SU-DHL-6 (cell line): ENCODE data around the gene LHX1.

Experiments used
- H2AFZ ChIP-seq: fragments of 200-600 bp; sonication (generic); 2 replicates; pipeline ENCODE4 v1.6.1; 2014; ENCODE audit warnings: low read depth, mild to moderate bottlenecking, moderate library complexity, mixed read lengths, antibody characterized with exemption, low read length; ENCODE audit not compliant: severe bottlenecking
- H3F3A ChIP-seq: fragments of 200-600 bp; shearing (Covaris generic); 2 replicates; pipeline ENCODE4 v1.6.0; 2016; ENCODE audit warnings: antibody characterized with exemption, mild to moderate bottlenecking; ENCODE audit not compliant: insufficient read depth
- H3K27ac ChIP-seq: fragments of 200-600 bp; sonication (generic); 2 replicates; pipeline ENCODE4 v1.5.1; 2016; ENCODE audit warnings: low read depth, mild to moderate bottlenecking, low read length, moderate library complexity, mixed read lengths
- H3K27me3 ChIP-seq: fragments of 200-600 bp; sonication (generic), shearing (Covaris generic); 2 replicates; pipeline ENCODE4 v1.6.0; 2014; ENCODE audit warnings: mild to moderate bottlenecking, low read length
- H3K36me3 ChIP-seq: fragments of 200-600 bp; sonication (generic); 2 replicates; pipeline ENCODE4 v1.6.1; 2014; ENCODE audit warnings: mild to moderate bottlenecking, low read length, mixed read lengths
- H3K4me2 ChIP-seq: fragments of 300-600, 200-600 bp; shearing (Covaris generic), sonication (generic); 2 replicates; pipeline ENCODE4 v1.6.0; 2014; ENCODE audit warnings: low read length, low read depth, mild to moderate bottlenecking; ENCODE audit not compliant: poor library complexity, severe bottlenecking
- H3K4me3 ChIP-seq: fragments of 200-600 bp; sonication (generic); 2 replicates; pipeline ENCODE4 v1.5.1; 2014; ENCODE audit warnings: antibody characterized with exemption, low read length, mild to moderate bottlenecking, mixed read lengths; ENCODE audit not compliant: insufficient read depth, poor library complexity, severe bottlenecking
- H3K79me2 ChIP-seq: fragments of 200-600 bp; sonication (generic); 2 replicates; pipeline ENCODE4 v1.6.1; 2014; ENCODE audit warnings: mild to moderate bottlenecking, low read length, moderate library complexity; ENCODE audit not compliant: insufficient read depth
- H3K9ac ChIP-seq: fragments of 200-600 bp; sonication (generic); 2 replicates; pipeline ENCODE4 v1.7.0; 2014; ENCODE audit warnings: mild to moderate bottlenecking, low read length
- H3K9me2 ChIP-seq: fragments of 200-600 bp; sonication (generic); replicated peaks from 2 replicates; pipeline ENCODE4 v1.6.1; 2014; ENCODE audit warnings: low read length; ENCODE audit not compliant: insufficient read depth
- H3K9me3 ChIP-seq: fragments of 200-600 bp; sonication (generic); 2 replicates; pipeline ENCODE4 v1.6.1; 2014; ENCODE audit warnings: low read length, mixed read lengths; ENCODE audit not compliant: insufficient read depth
- H4K20me1 ChIP-seq: fragments of 200-600 bp; sonication (generic); 2 replicates; pipeline ENCODE4 v1.6.1; 2014; ENCODE audit warnings: low read depth, mild to moderate bottlenecking, antibody characterized with exemption, low read length, moderate library complexity, mixed read lengths
- EZH2phosphoT487 ChIP-seq: fragments of 200-600 bp; sonication (generic), shearing (Covaris generic); conservative IDR thresholded peaks from 2 replicates; pipeline ENCODE4 v1.6.1; 2018; ENCODE audit warnings: mild to moderate bottlenecking, antibody characterized with exemption, low read length, moderate library complexity, mixed read lengths
- TF ChIP-seq, protein P1 (sequence below): fragments of 200-600 bp; sonication (generic); IDR thresholded peaks from one replicate; pipeline ENCODE4 v1.5.1; 2017; ENCODE audit warnings: antibody characterized with exemption, mild to moderate bottlenecking, low read length, moderate library complexity; ENCODE audit not compliant: insufficient read depth, poor library complexity, severe bottlenecking

LHX1 gene

DNA sequence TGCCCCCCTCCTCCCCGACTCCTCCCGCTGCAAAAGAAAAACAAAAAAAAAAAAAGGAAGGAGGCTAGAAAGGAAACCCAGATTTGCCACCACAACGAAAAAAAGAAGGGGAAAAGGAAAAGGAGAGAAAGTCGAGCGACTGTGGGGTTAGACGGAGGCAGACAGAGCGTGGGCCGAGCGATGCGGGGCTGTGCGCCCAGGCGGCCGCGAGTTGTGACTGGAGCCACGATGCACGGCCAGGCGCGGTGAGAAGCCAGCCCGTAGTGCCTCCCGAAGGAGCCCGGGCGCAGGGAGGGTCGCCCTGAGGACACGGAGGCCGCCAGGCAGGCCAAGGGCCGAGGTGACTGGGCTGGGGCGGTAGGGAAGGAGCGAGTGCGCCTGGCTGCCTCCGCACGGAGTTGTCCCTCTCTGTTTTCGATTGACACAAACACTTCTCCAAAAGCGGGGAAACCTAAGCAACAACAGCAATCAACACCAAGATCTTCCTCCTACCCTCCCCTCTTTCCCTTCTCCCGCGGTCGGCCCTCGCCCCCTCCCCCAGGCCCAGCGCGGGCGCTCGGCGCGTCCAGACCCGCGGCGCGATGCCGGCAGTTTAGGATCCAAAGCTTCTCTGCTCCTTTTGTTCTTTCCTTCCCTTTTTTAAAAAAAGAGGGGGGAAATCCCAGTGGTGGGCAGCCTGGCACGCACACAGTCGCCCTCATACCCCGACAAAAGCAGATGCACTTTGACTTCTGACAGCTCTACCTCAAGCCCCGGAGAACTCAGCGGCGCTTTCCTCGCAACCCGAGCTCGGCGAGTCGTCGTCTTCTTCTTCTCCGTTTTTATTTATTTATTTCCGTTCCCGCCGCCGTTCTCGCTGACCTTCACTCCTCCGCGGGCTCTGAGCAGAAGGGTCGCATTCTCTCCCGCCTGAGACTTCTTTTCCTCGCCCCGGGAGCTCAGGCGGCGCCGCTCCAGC lies at the start of gene LHX1:
LHX1 (plus strand) TSS at position 475 of the 958 bp plus-strand sequence. CDS start 723 bp downstream, outside the sequence.
- no peaks in the 10 kb centered on the region for H4K20me1 ChIP-seq
- H3K4me3 ChIP-seq, result no peak within 1 kb of the TSS
- no peaks in the 10 kb centered on the region for H3K36me3 ChIP-seq
- no peaks in the 10 kb centered on the region for H3K79me2 ChIP-seq
- H2AFZ ChIP-seq, result no peak within 1 kb of the TSS
- H3F3A ChIP-seq, result no peaks in the 10 kb centered on the region
- no peak within 1 kb of the TSS for H3K9ac ChIP-seq
- H3K27ac ChIP-seq, result no peak within 1 kb of the TSS
- H3K4me2 ChIP-seq, result peak within 1 kb of the TSS; percentile 30
- H3K9me3 ChIP-seq, result no peaks in the 10 kb centered on the region
- TF ChIP-seq EZH2phosphoT487, result no peak
- TF ChIP-seq, protein P1, sequence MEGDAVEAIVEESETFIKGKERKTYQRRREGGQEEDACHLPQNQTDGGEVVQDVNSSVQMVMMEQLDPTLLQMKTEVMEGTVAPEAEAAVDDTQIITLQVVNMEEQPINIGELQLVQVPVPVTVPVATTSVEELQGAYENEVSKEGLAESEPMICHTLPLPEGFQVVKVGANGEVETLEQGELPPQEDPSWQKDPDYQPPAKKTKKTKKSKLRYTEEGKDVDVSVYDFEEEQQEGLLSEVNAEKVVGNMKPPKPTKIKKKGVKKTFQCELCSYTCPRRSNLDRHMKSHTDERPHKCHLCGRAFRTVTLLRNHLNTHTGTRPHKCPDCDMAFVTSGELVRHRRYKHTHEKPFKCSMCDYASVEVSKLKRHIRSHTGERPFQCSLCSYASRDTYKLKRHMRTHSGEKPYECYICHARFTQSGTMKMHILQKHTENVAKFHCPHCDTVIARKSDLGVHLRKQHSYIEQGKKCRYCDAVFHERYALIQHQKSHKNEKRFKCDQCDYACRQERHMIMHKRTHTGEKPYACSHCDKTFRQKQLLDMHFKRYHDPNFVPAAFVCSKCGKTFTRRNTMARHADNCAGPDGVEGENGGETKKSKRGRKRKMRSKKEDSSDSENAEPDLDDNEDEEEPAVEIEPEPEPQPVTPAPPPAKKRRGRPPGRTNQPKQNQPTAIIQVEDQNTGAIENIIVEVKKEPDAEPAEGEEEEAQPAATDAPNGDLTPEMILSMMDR, result no peak
- H3K27me3 ChIP-seq, result no peaks in the 10 kb centered on the region
- H3K9me2 ChIP-seq, result no peaks in the 10 kb centered on the region

DNA sequence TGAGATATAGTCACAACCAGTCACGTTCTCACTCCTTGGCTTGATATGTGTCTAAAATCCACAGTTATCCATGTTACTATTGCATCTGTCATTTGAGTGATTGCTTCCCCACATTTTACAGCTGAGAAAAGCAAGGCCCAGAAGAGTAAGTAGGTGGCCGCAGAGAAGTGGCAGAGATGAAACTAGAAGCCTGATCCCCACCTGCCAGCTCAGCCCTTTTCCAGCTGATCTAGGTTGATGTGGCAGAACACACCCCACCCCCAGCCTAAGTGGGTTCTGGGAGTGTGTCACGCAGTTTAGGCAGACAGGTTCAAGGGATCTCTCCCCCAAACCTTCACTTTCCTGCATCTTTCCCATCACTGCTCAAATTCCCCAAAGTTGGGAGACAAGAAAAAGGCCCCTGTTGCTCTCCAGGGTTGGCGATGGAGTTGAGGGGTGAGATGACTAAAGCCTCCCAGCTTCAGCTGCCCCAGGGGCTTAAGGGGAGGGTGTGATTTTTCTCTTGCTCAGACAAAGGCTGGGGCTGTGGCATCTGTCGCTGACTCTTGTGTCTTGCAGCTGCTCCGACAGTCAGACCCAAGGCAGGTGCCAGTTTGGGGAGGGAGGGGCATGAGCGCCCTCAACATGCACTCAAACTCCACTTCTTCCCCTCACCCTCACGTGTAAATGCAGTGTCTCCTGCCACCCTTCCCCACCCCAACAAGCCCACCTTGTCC lies 48.9 kb upstream of the LHX1 start:
- Histone ChIP-seq H3K79me2 (no peaks in the 10 kb centered on the region), H2AFZ (no peak overlapping the region), H4K20me1 (no peaks in the 10 kb centered on the region), H3K27me3 (no peaks in the 10 kb centered on the region), H3K4me2 (no peak overlapping the region), H3K36me3 (no peaks in the 10 kb centered on the region), H3K9me2 (no peaks in the 10 kb centered on the region), H3K9me3 (no peaks in the 10 kb centered on the region), H3K9ac (no peak overlapping the region), H3K4me3 (no peak overlapping the region), H3F3A (no peaks in the 10 kb centered on the region), H3K27ac (no peak overlapping the region)
- TF ChIP-seq, protein P1, result no peak
- TF ChIP-seq EZH2phosphoT487, result no peak

DNA sequence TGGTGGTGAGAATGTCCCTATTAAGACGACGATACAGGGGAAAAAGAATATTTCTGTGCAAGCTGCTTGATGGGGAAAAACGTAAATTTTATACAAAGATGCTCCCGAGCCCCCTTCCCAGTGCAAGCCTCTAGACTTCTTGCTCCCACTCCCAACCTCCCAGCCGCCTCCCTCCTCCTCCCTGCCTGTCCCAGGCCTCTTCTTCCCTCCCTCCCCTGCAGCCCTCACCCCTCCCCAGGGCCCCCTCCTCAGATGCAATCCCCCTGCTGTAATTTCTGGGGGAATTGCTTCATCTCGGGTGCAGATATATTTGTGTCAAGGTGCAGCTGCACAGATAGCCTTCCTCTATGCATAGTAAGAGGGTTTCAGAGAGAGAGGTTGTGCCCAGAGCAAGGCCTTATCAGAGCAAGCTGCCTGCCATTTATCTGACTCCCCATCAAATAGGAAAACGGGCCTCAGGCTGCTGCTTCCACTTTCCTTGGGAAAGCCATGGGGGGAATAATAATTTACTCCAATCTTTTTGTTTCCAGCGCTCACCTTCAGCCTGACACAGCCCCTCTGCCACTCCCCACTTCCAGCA lies 47.4 kb upstream of the LHX1 start:
- Histone ChIP-seq H3K9me3 (no peaks in the 10 kb centered on the region), H3K9me2 (no peaks in the 10 kb centered on the region), H3K9ac (no peak overlapping the region), H4K20me1 (no peaks in the 10 kb centered on the region), H3K27ac (no peak overlapping the region), H3K27me3 (no peaks in the 10 kb centered on the region), H2AFZ (no peak overlapping the region), H3K36me3 (no peaks in the 10 kb centered on the region), H3F3A (no peaks in the 10 kb centered on the region), H3K4me3 (no peak overlapping the region), H3K79me2 (no peaks in the 10 kb centered on the region), H3K4me2 (no peak overlapping the region)
- TF ChIP-seq, protein P1, result no peak
- TF ChIP-seq EZH2phosphoT487, result no peak
